ENCODE results near the gene PRIMA1. TPM values are rescaled to one million over a fixed set of nuclear protein-coding genes. Genes with fewer than 3 reads are reported as not detected.
"Not testable (repeated sequence)": the region's sequence is repeated elsewhere in the genome, so short reads cannot be mapped to it uniquely, and the experiment has no call there.

Gene PRIMA1
- total and polyA plus RNA-seq, 9 of the 15 experiments (the other 6 are each of a cell fraction or from before 2014, with no cell fraction given), result not detected

DNA sequence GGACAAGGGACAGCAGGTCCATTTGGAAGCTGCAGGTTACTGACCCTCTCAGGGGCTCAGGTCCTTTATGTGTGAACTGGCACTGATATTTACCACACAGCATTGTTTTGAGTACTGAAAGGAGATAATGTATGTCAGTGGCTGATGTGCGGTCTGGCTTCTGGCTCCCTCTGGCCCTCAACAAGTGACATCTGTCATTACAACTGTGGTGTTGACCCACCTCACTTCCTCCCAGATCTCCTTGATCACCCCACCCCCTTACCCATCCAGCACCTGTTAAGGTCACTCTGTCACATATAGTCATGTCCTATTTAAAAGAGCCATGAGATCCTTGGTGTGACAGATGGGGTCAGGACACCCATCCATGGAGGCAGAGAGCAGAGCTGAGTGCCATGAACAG lies 22.7 kb upstream of the PRIMA1 start (continued):
- TF ChIP-seq, protein P1, sequence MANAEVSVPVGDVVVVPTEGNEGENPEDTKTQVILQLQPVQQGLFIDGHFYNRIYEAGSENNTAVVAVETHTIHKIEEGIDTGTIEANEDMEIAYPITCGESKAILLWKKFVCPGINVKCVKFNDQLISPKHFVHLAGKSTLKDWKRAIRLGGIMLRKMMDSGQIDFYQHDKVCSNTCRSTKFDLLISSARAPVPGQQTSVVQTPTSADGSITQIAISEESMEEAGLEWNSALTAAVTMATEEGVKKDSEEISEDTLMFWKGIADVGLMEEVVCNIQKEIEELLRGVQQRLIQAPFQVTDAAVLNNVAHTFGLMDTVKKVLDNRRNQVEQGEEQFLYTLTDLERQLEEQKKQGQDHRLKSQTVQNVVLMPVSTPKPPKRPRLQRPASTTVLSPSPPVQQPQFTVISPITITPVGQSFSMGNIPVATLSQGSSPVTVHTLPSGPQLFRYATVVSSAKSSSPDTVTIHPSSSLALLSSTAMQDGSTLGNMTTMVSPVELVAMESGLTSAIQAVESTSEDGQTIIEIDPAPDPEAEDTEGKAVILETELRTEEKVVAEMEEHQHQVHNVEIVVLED (CRISPR knock-in tag; IDR thresholded peaks at IDR 0.05), result no peak
- no peak for TF ChIP-seq DDX20 (tag; IDR thresholded peaks at IDR 0.05; ENCODE audit: low read depth)
- no peak for TF ChIP-seq PURB (CRISPR knock-in tag; IDR thresholded peaks at IDR 0.05; ENCODE audit: low read depth)
- no peak for TF ChIP-seq SMAD1 (IDR thresholded peaks at IDR 0.05; ENCODE audit: low read depth, low read length, partially characterized antibody)
- TF ChIP-seq DIDO1 (tag; IDR thresholded peaks at IDR 0.05; ENCODE audit: low read depth), result no peak
- TF ChIP-seq CXXC5 (CRISPR knock-in tag; IDR thresholded peaks at IDR 0.05), result no peak
- TF ChIP-seq CTBP1 (IDR thresholded peaks at IDR 0.05; ENCODE audit: borderline replicate concordance), result no peak
- no peak for TF ChIP-seq SIN3B (IDR thresholded peaks at IDR 0.05; ENCODE audit: low read depth)

DNA sequence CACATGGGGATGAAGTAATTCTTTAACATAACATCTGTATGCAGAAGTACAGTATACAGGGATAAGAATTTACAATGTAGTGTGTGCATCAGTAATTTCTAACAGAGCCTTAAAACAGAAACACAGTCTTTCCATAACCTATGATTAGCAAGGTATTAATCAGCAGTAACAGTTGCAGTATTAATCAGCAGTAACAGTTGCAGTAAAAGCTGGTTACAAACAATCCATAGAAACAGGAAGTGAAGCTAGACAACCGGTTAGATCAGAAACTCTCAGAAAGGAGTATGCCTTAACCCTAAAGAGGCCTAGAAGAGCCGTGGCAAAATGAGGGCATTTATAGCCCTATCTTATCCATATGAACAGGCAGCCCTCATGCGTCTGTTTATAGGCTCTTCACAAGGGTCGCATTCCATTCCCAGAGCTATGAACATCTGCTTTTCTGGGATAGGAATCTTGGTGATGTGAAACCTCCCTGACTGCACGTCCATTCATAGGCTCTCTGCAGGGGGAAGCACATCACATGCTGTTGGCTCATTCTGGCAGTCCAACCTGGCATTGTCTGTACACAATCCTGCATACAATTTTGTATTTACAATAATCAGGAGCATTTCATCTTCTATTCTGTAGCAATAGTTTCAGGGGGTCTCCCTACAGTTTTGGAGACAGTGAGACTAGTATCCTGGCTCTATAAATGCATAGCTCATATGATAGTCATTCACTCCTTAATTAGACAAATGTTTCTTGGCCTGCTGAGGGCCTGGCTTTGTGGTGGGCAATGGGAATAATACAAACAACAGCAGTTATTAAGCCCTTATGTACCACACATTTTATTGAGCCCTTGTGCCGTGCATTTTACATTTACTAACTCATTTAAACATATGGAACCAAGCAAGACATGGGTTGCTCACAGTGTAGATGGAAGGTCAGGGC lies 21.5 kb upstream of the PRIMA1 start:
- H3K4me3 ChIP-seq; H3K27ac ChIP-seq (ENCODE audit: extremely low read depth, low read depth, low read length); ATAC-seq; BruUV-seq (replicated peaks); FAIRE-seq; DNase-seq (ENCODE audit: extremely low read depth in 1 of 4, low spot score in 3 of 4); in situ Hi-C loops (cut with MboI); H3K9ac ChIP-seq (ENCODE audit: insufficient read depth in 1 of 2, low read depth in 2 of 2, low read length in 2 of 2); H3K36me3 ChIP-seq (ENCODE audit: control insufficient read depth, insufficient read depth, low read length); H3K79me2 ChIP-seq (ENCODE audit: control insufficient read depth, insufficient read depth, low read length); H2AFZ ChIP-seq (ENCODE audit: low read depth, low read length); POLR2A ChIA-PET; H3K9me1 ChIP-seq (ENCODE audit: control insufficient read depth, insufficient read depth, low read length); H3K9me3 ChIP-seq (replicated peaks; ENCODE audit: control insufficient read depth, insufficient read depth, low read depth, low read length); H3K27me3 ChIP-seq (ENCODE audit: control insufficient read depth in 2 of 2, insufficient read depth in 2 of 2, low read length in 2 of 2); intact Hi-C loops (cut with micrococcal nuclease); H3K4me2 ChIP-seq (ENCODE audit: insufficient read depth, low read length); CTCF ChIA-PET (ENCODE audit: low intra/inter-chr PET ratio); H4K20me1 ChIP-seq (replicated peaks; ENCODE audit: control insufficient read depth, insufficient read depth, low read length); H3K4me1 ChIP-seq (replicated peaks in 1 of 2; ENCODE audit: control insufficient read depth in 2 of 2, insufficient read depth in 2 of 2, low read length in 2 of 2): not testable (repeated sequence)
- 0% methylated on average over 5 of the region's 6 CpGs for WGBS (ENCODE audit: insufficient coverage, low coverage, missing lambda C conversion rate)
